Uterus (tissue), 4 donors: ENCODE measurements around the gene SPATA6. TPM values are rescaled to one million over a fixed set of nuclear protein-coding genes. Genes with fewer than 3 reads are reported as not detected.
"Not testable (repeated sequence)": the region's sequence is repeated elsewhere in the genome, so short reads cannot be mapped to it uniquely, and the experiment has no call there.

Experiments used
- DNase-seq, 2 donors: peaks; one replicate each; pipeline ENCODE4 v3.0.0-alpha.2; 2019 to 2020
- H3K27ac ChIP-seq, 2 donors: fragments of 200-600 bp; sonication (generic); 1 replicate in 1 of 2; 2 replicates in 1 of 2; pipeline ENCODE4 v1.5.1; 2016 to 2018
- H3K27me3 ChIP-seq, 2 donors: fragments of 200-600 bp; sonication (generic); one replicate each; pipeline ENCODE4 v1.5.1; 2018 to 2019; ENCODE audit warnings: control low read depth in 1 of 2
- H3K36me3 ChIP-seq, 2 donors: fragments of 200-600 bp; sonication (generic); one replicate each; pipeline ENCODE4 v1.5.1; 2019; ENCODE audit warnings: control low read depth in 1 of 2
- H3K4me1 ChIP-seq, 2 donors: fragments of 200-600 bp; sonication (generic); one replicate each; pipeline ENCODE4 v1.5.1; 2018 to 2019; ENCODE audit warnings: control low read depth in 1 of 2
- H3K4me3 ChIP-seq, 2 donors: fragments of 200-600 bp; sonication (generic); 1 replicate in 1 of 2; 2 replicates in 1 of 2; pipeline ENCODE4 v1.5.1; 2018 to 2019; ENCODE audit warnings: mild to moderate bottlenecking in 1 of 2
- H3K9me3 ChIP-seq, 2 donors: fragments of 200-600 bp; sonication (generic); one replicate each; pipeline ENCODE4 v1.5.1; 2019; ENCODE audit warnings: control low read depth in 1 of 2
- CTCF ChIP-seq, 4 experiments: fragments of 200-600 bp in 2 of 4; fragments of 450-650 bp in 2 of 4; sonication (generic) in 2 of 4; IDR thresholded peaks; one replicate each; pipeline ENCODE4 v1.5.1; 2016 to 2019; ENCODE audit warnings: antibody characterized with exemption in 4 of 4, mild to moderate bottlenecking in 2 of 4, moderate library complexity in 1 of 4
- POLR2A ChIP-seq, 2 donors: fragments of 450-650 bp; IDR thresholded peaks; one replicate each; pipeline ENCODE4 v1.6.1; 2016; ENCODE audit warnings: antibody characterized with exemption in 2 of 2, mild to moderate bottlenecking in 1 of 2, moderate library complexity in 1 of 2
- intact Hi-C: fragments of 100-400 bp; cut with DNase I; formaldehyde crosslinking; loops from one replicate; pipeline ENCODE4 v1.15.1; 2023; ENCODE audit warnings: low total_unique reads
- total RNA-seq, 4 donors: library from RNA; depleted of rRNA in 3 of 4; stranded (reverse); fragments of >200 nt in 3 of 4; gene quantifications; one replicate each; pipeline versions ENCODE4 v1.1.0 to v1.2.4, GENCODE V29; 2014 to 2023
- donor health status: DM: yes; HTN: yes; CAD: no.

The SPATA6 gene
- total RNA-seq, 4 donors from 2014 or later = 27.4 to 94.5 (median 46.0) TPM

DNA sequence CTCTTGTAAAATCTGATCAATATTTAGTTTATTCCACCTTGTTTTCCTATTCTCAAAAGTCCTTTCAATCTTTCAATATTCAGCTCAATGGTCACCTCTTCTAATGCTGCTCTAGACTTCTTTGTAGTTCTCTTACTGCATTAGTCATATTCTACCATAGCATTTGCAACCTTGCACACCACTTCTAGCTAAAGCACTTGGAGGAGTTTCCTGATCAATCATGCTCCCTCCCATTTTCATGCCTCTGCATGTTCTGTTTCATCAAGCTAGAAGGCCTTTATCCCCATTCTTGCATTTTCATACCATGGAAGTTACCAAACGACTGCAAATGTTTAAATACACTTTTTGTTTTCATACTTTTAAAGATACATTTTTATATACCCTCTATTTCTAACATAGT lies 177.3 kb downstream of the SPATA6 start:
- DNase-seq = no peak
- H3K9me3 ChIP-seq = no peaks in the 10 kb centered on the region
- H3K27ac ChIP-seq = no peak overlapping the region
- intact Hi-C loops = no loop called here
- no peaks in the 10 kb centered on the region for H3K27me3 ChIP-seq
- no peak overlapping the region for H3K4me3 ChIP-seq
- no peaks in the 10 kb centered on the region for H3K4me1 ChIP-seq
- no peaks in the 10 kb centered on the region for H3K36me3 ChIP-seq
- no peak for TF ChIP-seq CTCF (IDR thresholded peaks at IDR 0.05)
- TF ChIP-seq POLR2A (IDR thresholded peaks at IDR 0.05) = no peak

- DNase-seq, H3K36me3 ChIP-seq, H3K9me3 ChIP-seq, intact Hi-C loops, H3K27ac ChIP-seq, H3K27me3 ChIP-seq, H3K4me3 ChIP-seq, H3K4me1 ChIP-seq: not testable (repeated sequence)
These were observed 177.9 kb downstream of the SPATA6 start for GRCh38 chr1:48294094-48294493.

DNA sequence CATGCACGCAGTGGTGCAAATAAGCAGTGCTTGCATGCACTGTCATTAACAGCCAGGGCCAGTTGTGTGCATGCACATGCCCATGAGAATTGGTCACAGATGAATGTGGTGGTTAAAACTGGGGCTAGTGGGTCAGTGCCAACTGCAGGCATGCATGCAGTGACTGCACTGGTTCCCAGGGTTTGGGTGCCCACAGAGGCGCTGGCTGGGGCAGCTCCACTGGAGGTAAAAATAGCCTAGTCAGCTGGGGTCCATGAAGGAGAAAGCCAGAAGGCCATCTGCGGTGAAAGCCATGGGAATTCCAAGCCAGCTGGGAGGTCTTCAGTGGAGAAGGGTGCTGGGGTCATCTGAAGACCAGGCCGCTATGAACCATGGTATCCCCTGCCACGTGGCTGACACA lies 179.3 kb downstream of the SPATA6 start:
- H3K9me3 ChIP-seq = no peaks in the 10 kb centered on the region
- no peak overlapping the region for H3K27ac ChIP-seq
- H3K4me3 ChIP-seq = no peak overlapping the region
- no peaks in the 10 kb centered on the region for H3K4me1 ChIP-seq
- no peak for DNase-seq
- H3K36me3 ChIP-seq = no peaks in the 10 kb centered on the region
- H3K27me3 ChIP-seq = no peaks in the 10 kb centered on the region
- intact Hi-C loops = no loop called here
- TF ChIP-seq CTCF (IDR thresholded peaks at IDR 0.05) (no peak), POLR2A (IDR thresholded peaks at IDR 0.05) (no peak)

GRCh38 chr1:48291421-48291820 lies 180.6 kb downstream of the SPATA6 start:
- no peak for DNase-seq
- TF ChIP-seq CTCF (IDR thresholded peaks at IDR 0.05) = no peak
- no peak for TF ChIP-seq POLR2A (IDR thresholded peaks at IDR 0.05)

DNA sequence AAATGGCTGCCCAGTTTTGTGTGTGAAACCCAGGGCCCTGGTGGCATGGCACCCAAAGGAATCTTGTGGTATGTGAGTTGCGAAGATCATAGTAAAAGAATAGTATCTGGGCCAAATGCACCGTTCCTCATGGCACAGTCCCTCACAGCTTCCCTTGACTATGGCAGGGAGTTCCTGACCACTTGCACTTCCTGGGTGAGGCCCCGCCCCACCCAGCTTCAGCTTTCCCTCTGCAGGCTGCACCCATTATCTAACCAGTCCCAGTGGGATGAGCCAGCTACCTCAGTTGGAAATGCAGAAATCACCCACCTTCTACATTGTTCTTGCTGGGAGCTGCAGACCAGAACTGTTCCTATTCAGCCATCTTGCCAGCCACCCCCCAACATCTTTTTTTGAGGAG lies 186.5 kb downstream of the SPATA6 start:
- H3K9me3 ChIP-seq = no peaks in the 10 kb centered on the region
- H3K27ac ChIP-seq = no peak overlapping the region
- H3K27me3 ChIP-seq = no peaks in the 10 kb centered on the region
- no peak for DNase-seq
- H3K36me3 ChIP-seq = no peaks in the 10 kb centered on the region
- H3K4me3 ChIP-seq = no peak overlapping the region
- no peak for TF ChIP-seq POLR2A (IDR thresholded peaks at IDR 0.05)
- TF ChIP-seq CTCF (IDR thresholded peaks at IDR 0.05) = no peak
- no peaks in the 10 kb centered on the region for H3K4me1 ChIP-seq
- intact Hi-C loops = no loop called here

More at GRCh38 chr1:48291421-48291820, 180.6 kb downstream of the SPATA6 start:
- H3K27ac ChIP-seq = no peak overlapping the region
- no peaks in the 10 kb centered on the region for H3K9me3 ChIP-seq
- H3K4me3 ChIP-seq = no peak overlapping the region
- H3K27me3 ChIP-seq = no peaks in the 10 kb centered on the region
- no peaks in the 10 kb centered on the region for H3K36me3 ChIP-seq
- H3K4me1 ChIP-seq = no peaks in the 10 kb centered on the region
- intact Hi-C loops = no loop called here

- H3K4me3 ChIP-seq, DNase-seq, H3K4me1 ChIP-seq, H3K27me3 ChIP-seq, H3K36me3 ChIP-seq, H3K9me3 ChIP-seq, H3K27ac ChIP-seq, intact Hi-C loops: not testable (repeated sequence)
These were observed 187.1 kb downstream of the SPATA6 start for GRCh38 chr1:48284696-48285420.

DNA sequence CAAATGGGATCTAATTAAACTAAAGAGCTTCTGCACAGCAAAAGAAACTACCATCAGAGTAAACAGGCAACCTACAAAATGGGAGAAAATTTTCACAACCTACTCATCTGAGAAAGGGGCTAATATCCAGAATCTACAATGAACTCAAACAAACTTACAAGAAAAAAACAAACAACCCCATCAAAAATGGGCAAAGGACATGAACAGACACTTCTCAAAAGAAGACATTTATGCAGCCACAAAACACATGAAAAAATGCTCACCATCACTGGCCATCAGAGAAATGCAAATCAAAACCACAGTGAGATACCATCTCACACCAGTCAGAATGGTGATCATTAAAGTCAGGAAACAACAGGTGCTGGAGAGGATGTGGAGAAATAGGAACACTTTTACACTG lies 189.7 kb downstream of the SPATA6 start:
- intact Hi-C loops, DNase-seq, H3K36me3 ChIP-seq, H3K4me1 ChIP-seq, H3K27ac ChIP-seq, H3K9me3 ChIP-seq, H3K4me3 ChIP-seq, H3K27me3 ChIP-seq: not testable (repeated sequence)

DNA sequence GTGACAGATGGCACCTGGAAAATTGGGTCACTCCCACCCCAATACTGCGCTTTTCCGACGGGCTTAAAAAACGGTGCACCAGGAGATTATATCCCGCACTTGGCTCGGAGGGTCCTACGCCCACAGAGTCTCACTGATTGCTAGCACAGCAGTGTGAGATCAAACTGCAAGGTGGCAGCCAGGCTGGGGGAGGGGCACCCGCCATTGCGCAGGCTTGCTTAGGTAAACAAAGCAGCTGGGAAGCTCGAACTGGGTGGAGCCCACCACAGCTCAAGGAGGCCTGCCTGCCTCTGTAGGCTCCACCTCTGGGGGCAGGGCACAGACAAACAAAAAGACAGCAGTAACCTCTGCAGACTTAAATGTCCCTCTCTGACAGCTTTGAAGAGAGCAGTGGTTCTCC lies 194.6 kb downstream of the SPATA6 start:
- H3K4me3 ChIP-seq, H3K36me3 ChIP-seq, intact Hi-C loops, DNase-seq, H3K27ac ChIP-seq, H3K4me1 ChIP-seq, H3K27me3 ChIP-seq, H3K9me3 ChIP-seq: not testable (repeated sequence)
